Renal pelvis (tissue), 4 donors: ENCODE measurements around the gene NADSYN1. TPM values are rescaled to one million over a fixed set of nuclear protein-coding genes. Genes with fewer than 3 reads are reported as not detected.

Source experiments
- DNase-seq: peaks from one replicate; pipeline ENCODE4 v3.0.0-alpha.2; 2013
- polyA plus RNA-seq, 3 donors: library from polyadenylated mRNA; unstranded; fragments of 120-200 nt; gene quantifications; one replicate each; pipeline ENCODE4 v1.2.1, GENCODE V29; 2013; ENCODE audit not compliant: insufficient read length in 3 of 3

Gene NADSYN1
- polyA plus RNA-seq, 3 donors: 41.8 to 60.3 (median 59.6) TPM

DNA sequence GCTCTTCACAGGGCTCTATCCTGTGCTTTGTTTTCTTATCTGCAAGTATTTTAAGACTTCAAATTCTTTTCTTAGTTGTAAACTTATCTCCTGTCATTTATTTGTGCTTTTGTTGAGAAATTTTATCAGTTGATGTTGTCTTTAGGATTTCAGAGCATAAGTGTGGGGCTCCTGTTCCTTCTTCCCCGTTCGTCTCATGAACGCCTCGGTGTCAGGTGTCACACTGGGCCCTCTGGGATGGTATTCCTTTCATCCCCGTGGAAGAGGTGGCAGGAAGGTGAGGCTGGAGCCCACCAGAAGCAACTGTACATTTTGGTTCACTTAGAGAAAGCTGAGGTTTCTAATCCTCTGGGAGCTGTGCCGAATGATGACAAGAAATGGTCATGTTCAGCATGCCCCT, 17.9 kb downstream of the NADSYN1 start:
- DNase-seq: no peak

GRCh38 chr11:71472357-71472885, 19.4 kb downstream of the NADSYN1 start:
- no peak for DNase-seq

DNA sequence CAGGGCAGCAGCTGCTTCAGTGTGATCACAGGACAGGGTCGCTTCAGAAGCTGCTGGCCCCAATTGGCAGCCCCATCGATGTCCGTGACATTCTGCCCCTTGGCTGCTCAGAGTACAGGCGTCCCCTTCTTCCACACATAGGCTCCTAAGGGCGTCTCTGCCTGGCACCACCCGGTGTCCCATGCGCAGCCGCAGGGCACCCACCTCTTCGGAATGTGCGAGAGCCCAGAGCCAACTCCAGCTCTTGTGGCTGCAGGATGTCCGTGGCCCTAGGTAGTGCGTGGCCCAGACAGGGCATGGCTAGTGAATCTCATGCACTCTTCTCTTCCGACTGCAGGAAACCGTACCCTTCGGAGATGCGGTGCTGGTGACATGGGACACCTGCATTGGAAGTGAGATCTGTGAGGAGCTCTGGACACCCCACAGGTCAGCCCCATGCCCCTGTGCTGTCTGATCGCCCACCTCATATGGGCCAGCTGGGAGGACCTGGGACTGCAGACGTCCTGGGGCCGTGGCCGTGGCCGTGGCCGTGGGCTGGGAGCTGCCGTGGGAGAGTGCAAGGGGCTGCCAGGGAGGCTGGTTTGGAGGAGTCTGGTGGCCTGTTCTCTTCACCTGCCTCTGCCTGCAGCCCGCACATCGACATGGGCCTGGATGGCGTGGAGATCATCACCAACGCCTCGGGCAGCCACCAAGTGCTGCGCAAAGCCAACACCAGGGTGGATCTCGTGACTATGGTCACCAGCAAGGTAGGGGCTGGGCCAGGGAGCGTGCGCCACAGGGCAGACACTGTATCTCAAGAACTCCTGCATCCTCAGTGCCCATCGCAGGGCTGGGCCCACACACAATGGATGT, 20.2 kb downstream of the NADSYN1 start:
- DNase-seq: no peak

DNA sequence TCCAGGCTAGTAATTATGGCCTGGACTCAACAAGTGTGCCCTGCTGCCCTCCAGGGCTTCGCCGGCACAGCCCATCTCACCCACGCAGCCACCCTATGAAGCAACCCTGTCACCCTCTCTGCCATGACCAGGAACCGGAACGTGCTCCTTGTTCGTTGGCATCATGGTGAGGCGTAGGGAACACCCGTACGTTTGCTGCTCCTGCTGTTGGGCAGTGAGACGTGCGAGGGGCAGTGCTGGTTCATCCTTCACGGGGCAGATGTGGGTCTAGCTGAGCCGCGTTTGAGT, 20.7 kb downstream of the NADSYN1 start:
- no peak for DNase-seq

- DNase-seq: no peak
Observed at GRCh38 chr11:71474141-71474770, 21.3 kb downstream of the NADSYN1 start.

DNA sequence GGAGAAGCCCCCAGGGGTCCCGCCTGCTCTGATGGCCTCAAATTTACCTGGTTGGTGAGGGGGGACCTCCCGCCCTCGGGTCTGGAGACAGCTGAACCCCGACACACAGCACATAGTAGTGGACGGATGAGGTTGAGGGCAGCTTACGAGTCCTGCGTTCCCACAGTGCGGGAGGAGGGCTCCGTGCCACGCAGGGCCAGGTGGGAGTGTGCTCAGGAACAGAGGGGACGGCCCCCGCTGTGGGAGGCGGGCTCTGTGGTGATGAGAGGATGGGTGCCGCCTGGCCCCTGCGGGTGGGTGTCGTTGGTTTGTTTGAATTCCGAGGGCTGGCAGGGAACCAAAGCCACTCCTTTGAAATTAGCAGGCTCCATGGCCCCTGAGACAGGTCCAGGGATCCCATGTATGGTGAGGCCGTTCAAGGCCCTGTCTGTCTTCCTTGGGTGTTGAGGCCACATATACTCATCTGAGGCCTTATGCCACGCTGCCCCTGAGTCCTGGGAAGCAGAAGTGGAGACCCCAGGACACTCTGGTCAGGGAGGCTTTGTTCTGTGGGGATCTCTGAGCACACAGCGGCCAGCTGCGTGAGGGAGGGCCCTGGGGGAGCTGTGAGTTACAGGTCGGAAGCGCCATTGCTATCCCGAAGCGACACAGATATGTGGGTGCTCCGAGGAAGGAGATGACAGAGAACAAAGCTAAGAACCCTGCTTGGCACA, 21.9 kb downstream of the NADSYN1 start:
- DNase-seq: no peak

DNA sequence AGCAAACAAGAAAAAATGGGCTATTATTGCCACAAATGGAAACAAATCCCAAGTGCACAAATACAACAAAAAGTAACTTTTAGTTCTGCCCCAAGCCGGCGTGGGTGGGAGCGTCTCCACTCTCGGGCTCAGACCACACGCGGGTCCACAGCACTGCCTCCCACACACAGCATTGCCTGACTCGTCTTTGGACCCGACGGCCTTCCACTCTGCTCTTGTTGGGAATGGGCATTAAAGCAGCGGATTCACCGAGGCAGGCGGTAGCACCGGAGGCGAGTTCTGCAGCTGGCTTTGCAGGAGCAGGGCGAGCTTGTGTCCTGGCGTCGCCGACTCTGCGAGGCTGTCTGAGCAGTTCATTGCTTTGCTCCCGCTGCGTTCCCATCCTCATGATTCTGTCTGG, 23.0 kb downstream of the NADSYN1 start:
- no peak for DNase-seq

DNA sequence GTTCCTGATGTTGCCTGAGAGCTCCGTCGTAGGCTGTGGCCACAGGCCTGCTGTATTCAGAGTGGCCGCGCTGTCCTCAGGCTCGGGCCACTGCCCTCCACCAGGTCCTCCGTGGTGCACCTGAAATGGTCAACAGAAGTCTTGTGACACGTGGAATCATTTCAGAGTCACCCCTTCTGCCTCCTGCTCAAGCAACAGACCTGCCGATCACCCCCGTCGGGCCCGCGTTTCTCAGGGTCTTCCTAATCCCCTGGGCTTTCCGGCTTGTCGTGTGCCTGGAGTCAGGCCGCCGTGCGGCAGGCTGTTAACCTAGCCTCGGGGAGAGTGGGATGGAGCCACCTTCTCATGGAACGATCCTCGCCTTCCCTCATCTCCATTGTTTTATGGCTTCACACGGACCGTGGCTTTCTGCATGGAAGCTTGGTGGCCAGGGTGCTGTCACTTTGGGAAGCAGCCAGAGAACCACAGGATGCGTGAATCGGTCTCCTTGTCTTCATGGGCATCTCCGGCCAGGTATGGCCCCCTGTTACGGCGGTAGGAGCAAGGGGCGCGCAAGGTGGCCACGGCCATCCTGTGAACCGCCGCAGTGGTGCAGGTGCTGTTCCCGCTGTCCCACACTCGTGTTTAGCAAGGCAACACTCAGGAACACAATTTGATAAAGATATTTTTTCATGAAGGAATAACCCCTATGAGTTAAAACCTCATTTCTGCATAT, 24.1 kb downstream of the NADSYN1 start:
- no peak for DNase-seq

DNA sequence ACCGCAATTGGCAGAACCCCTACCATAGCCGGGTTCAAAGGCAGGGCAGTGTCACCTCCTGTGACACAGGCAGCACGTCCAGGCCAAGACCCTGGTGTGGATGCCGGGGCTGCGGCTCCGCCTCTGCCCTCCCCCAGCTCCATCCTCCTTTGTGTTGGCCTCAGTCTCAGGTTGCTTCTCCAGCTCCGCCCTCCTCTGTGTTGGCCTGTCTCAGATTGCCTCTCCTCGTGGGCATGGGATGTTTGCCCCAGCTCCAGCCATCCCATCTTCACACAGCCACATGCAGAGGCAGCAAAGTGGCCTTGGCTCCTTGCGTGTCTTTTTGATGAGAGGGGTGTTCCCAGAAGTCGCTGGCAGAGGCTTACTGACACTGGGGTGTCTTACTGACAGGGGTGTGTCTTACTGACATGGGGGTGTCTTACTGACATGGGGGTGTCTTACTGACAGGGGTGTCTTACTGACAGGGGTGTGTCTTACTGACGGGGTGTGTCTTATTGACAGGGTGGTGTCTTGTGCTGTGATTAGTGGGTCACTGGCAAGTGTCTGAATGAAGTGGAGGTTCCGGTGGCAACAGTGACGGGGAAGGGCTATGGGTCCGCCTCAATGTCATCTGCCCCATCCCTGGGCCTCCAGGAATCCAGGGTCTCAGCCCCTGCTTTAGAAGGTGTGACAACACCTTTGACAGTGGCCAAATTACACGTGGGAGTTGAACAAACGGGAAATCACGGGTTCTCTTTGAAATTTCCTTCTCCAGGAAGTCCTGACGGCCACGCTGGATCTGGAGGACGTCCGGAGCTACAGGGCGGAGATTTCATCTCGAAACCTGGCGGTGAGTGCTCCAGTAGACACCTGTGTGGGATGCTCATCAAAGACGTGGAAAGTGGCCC, 24.9 kb downstream of the NADSYN1 start:
- no peak for DNase-seq

DNA sequence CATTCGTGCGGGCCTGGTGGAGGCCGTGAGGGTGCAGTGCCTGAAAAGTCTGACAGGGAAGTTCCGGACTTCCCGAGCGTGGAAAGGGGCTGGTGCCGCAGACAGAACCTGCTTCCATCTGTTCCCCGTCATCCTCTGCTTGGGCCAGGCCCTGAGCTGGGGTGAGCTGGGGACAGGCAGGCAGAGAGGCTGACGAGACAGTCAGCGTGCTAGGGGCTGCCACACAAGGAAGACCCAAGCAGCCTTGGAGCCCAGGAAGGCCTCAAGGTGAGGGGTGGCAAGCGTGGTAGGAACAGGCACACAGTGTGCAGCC, 25.5 kb downstream of the NADSYN1 start:
- DNase-seq: no peak

GRCh38 chr11:71481101-71481960, 28.3 kb downstream of the NADSYN1 start:
- no peak for DNase-seq

DNA sequence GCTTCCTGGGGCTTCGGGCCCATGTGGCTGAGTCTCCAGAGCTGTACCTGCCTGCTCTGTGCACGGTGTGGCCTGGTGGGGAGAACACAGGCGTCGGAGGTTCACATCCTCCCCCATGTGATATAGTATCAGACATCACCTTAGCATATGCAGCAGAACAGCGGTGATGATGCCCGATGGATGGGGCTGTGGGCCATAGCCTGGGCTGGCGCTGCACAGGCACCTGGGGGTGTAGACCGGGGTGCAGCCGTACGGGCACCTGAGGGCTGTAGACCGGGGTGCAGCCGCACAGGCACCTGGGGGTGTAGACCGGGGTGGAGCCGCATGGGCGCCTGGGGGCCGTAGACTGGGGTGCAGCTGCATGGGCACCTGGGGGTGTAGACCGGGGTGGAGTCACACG, 29.2 kb downstream of the NADSYN1 start:
- DNase-seq: no peak

- no peak for DNase-seq
Observed at GRCh38 chr11:71482746-71483364, 29.9 kb downstream of the NADSYN1 start.

DNA sequence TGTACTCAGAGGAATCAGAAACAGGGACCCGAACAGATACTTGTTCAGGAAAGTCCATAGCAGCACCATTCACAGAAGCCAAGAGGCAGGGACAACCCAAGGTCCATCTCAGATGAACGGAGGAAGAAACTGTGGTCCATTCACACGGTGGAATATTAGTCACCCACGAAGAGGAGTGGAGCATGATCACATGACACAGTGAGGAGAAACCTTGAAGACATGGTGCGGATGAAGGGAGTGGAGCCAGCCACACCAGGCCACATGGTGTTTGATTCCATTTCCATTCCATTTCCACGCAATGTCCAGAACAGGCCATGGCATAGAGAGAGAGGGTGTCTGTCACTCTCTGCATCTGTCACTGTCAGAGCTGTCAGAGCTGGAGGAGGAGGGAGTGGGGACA, 30.7 kb downstream of the NADSYN1 start:
- no peak for DNase-seq

- no peak for DNase-seq
Observed at GRCh38 chr11:71484248-71485062, 31.5 kb downstream of the NADSYN1 start.

DNA sequence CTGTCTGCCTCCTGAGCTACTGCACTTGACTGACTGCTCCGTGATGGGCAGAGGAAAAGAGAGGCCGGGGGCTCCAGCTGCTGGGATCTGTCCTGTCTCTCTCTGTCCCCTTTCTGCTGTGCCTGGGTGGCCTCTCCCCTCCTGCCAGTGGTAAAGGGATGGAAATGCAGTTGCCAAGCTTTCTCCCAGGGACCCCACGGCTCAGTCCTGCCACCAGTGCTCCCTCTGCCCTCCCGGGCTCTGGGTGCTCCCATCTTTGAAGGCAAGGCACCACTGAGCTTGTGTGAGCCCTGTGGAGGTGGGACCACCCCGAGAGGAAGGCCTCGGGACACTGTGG, 32.0 kb downstream of the NADSYN1 start:
- no peak for DNase-seq

DNA sequence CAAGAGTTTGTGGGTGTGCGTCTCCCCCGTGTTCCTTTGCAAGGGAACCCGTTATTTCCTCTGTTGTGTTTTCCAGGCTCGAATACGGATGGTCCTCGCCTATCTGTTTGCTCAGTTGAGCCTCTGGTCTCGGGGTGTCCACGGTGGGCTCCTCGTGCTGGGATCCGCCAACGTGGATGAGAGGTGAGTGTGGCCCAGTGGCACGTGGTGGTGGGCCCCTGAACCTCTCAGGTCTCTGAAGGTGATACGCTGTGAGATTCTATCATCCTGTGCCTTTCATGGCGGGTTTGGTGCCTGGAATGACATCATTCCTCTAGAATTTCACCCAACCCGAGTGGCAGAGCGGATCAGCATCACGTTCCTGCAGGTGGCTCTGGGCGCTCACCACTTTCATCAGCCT, 32.5 kb downstream of the NADSYN1 start:
- DNase-seq: no peak

GRCh38 chr11:71486320-71486719, 33.3 kb downstream of the NADSYN1 start:
- no peak for DNase-seq

DNA sequence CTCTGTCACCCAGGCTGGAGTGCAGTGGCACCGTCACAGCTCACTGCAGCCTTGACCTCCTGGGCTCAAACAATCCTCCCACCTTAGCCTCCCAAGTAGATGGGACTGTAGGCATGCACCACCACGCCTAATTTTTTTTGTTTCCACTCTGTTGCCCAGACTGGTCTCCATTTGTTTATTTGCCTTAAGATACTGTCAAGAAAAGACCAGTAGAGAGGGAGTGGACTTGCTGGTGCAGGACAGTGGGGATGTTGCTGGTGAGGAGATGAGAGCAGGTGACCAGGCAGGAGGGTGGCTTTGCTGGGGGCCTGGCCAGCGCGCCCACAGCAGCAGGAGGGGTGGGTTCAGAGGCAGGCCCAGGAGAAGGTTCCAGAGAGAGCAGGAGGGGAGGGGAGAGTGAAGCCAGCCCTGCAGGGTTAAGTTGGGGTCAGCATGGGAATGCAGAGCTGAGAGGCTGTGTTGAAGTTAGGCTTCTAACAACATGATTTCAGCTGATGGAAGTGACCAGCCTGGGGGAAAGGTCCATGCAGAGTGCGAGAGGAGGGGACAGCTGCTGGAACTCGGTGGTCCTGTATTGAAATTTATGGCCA, 35.8 kb downstream of the NADSYN1 start:
- DNase-seq: no peak
